ENCODE data around the gene CAMTA1. TPM values are rescaled to one million over a fixed set of nuclear protein-coding genes. Genes with fewer than 3 reads are reported as not detected.
"Not testable (repeated sequence)": the region's sequence is repeated elsewhere in the genome, so short reads cannot be mapped to it uniquely, and the experiment has no call there.

The CAMTA1 gene, protein sequence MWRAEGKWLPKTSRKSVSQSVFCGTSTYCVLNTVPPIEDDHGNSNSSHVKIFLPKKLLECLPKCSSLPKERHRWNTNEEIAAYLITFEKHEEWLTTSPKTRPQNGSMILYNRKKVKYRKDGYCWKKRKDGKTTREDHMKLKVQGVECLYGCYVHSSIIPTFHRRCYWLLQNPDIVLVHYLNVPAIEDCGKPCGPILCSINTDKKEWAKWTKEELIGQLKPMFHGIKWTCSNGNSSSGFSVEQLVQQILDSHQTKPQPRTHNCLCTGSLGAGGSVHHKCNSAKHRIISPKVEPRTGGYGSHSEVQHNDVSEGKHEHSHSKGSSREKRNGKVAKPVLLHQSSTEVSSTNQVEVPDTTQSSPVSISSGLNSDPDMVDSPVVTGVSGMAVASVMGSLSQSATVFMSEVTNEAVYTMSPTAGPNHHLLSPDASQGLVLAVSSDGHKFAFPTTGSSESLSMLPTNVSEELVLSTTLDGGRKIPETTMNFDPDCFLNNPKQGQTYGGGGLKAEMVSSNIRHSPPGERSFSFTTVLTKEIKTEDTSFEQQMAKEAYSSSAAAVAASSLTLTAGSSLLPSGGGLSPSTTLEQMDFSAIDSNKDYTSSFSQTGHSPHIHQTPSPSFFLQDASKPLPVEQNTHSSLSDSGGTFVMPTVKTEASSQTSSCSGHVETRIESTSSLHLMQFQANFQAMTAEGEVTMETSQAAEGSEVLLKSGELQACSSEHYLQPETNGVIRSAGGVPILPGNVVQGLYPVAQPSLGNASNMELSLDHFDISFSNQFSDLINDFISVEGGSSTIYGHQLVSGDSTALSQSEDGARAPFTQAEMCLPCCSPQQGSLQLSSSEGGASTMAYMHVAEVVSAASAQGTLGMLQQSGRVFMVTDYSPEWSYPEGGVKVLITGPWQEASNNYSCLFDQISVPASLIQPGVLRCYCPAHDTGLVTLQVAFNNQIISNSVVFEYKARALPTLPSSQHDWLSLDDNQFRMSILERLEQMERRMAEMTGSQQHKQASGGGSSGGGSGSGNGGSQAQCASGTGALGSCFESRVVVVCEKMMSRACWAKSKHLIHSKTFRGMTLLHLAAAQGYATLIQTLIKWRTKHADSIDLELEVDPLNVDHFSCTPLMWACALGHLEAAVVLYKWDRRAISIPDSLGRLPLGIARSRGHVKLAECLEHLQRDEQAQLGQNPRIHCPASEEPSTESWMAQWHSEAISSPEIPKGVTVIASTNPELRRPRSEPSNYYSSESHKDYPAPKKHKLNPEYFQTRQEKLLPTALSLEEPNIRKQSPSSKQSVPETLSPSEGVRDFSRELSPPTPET (N-terminal part only)
- total RNA-seq (100 to 1,000 TPM; 123 to 155 (median 140) TPM), polyA plus RNA-seq (100 to 1,000 TPM; 182 to 265 TPM)
- long read RNA-seq, donor 1, transcript CAMTA1-208 (4 exons, 567 nt) = major isoform, 106 of 142 reads
- long read RNA-seq, donor 1, transcript CAMTA1-213 (3 exons, 538 nt) = minor isoform, 25 of 142 reads
- long read RNA-seq, donor 1, partial matches to known transcripts = 0 of 142 reads
- long read RNA-seq, donor 1, other reads (novel, unspliced or antisense) = 3 of 142 reads
- long read RNA-seq, donor 2, transcript CAMTA1-213 (3 exons, 538 nt) = minor isoform, 32 of 176 reads
- long read RNA-seq, donor 2, transcript CAMTA1-209 (4 exons, 863 nt) = minor isoform, 7 of 176 reads
- long read RNA-seq, donor 2, transcript CAMTA1-202 (5 exons, 431 nt) = minor isoform, 6 of 176 reads
- long read RNA-seq, donor 2, transcript CAMTA1-208 (4 exons, 567 nt) = major isoform, 117 of 176 reads
- long read RNA-seq, donor 2, partial matches to known transcripts = 2 of 176 reads
- long read RNA-seq, donor 2, other reads (novel, unspliced or antisense) = 10 of 176 reads
- long read RNA-seq, donor 3, transcript CAMTA1-208 (4 exons, 567 nt) = major isoform, 14 of 26 reads
- long read RNA-seq, donor 3, partial matches to known transcripts = 0 of 26 reads
- long read RNA-seq, donor 3, other reads (novel, unspliced or antisense) = 6 of 26 reads

GRCh38 chr1:6785318-6785727, at the start of gene CAMTA1:
Gene CAMTA1 (plus strand): TSS chr1:6785454. CDS start chr1:6785531, 77 bp downstream.
- TF ChIP-seq CTCF (IDR thresholded peaks at IDR 0.05) = no peak
- ATAC-seq = peak in 3 of 8 donors; percentile 85 to 93 (median 89)
- peaks cover 5 to 55% (median 39%) of the 10 kb centered on the region in 9 donors for H3K4me1 ChIP-seq
- H3K36me3 ChIP-seq = no peaks in the 10 kb centered on the region
- H3K4me3 ChIP-seq = peak within 1 kb of the TSS; percentile 81 to 100 (median 92)
- 0 to 1% methylated on average over 5 to 63 of the region's 69 CpGs for WGBS, 2 donors
- no peaks in the 10 kb centered on the region for H3K27me3 ChIP-seq
- no peak for DNase-seq
- peak within 1 kb of the TSS; percentile 96 to 100 (median 98) for H3K27ac ChIP-seq
- intact Hi-C loops (cut with DNase I) = loop anchor here in 2 of 10 donors (10.0 kb wide), 2 partner anchors 61 to 171 kb away; partner anchors contain the start of gene PHF13 (in 1 of the 2)
- no peaks in the 10 kb centered on the region for H3K9me3 ChIP-seq

GRCh38 chr1:6738987-6739676, 46.1 kb upstream of the CAMTA1 start:
- intact Hi-C loops (cut with DNase I) = no loop called here
- no peaks in the 10 kb centered on the region for H3K36me3 ChIP-seq
- WGBS, 2 donors = 79 to 86% methylated on average over 30 of the region's 30 CpGs
- H3K27me3 ChIP-seq = peaks cover 0 to 16% (median 0%) of the 10 kb centered on the region in 7 donors
- H3K9me3 ChIP-seq = peaks cover 0 to 9% (median 0%) of the 10 kb centered on the region in 11 donors
- H3K4me1 ChIP-seq = peaks cover 6 to 18% (median 14%) of the 10 kb centered on the region in 9 donors
- H3K27ac ChIP-seq = no peak overlapping the region
- H3K4me3 ChIP-seq = no peak overlapping the region
- no peak for TF ChIP-seq CTCF (IDR thresholded peaks at IDR 0.05)
- DNase-seq (no peak), ATAC-seq (no peak)

- H3K4me3 ChIP-seq = not testable (repeated sequence)
These were observed 42.5 kb upstream of the CAMTA1 start for GRCh38 chr1:6742676-6743188.

More at GRCh38 chr1:6742676-6743188, 42.5 kb upstream of the CAMTA1 start:
- not testable (repeated sequence) for H3K36me3 ChIP-seq, ATAC-seq, DNase-seq, H3K27me3 ChIP-seq, H3K9me3 ChIP-seq
- intact Hi-C loops (cut with DNase I) = loop anchor here in 3 of 10 donors (5.0 kb wide), 1 partner anchor 40 kb away; no protein-coding TSS in a partner anchor
- peak overlapping the region in 8 of 10 donors; percentile 78 to 93 (median 82) for H3K27ac ChIP-seq
- H3K4me1 ChIP-seq = peaks cover 6 to 19% (median 15%) of the 10 kb centered on the region in 9 donors
- WGBS, 2 donors = 78 to 82% methylated on average over 7 of the region's 7 CpGs
